Measurements from ENCODE around the gene AFG1L.

Gene AFG1L

DNA sequence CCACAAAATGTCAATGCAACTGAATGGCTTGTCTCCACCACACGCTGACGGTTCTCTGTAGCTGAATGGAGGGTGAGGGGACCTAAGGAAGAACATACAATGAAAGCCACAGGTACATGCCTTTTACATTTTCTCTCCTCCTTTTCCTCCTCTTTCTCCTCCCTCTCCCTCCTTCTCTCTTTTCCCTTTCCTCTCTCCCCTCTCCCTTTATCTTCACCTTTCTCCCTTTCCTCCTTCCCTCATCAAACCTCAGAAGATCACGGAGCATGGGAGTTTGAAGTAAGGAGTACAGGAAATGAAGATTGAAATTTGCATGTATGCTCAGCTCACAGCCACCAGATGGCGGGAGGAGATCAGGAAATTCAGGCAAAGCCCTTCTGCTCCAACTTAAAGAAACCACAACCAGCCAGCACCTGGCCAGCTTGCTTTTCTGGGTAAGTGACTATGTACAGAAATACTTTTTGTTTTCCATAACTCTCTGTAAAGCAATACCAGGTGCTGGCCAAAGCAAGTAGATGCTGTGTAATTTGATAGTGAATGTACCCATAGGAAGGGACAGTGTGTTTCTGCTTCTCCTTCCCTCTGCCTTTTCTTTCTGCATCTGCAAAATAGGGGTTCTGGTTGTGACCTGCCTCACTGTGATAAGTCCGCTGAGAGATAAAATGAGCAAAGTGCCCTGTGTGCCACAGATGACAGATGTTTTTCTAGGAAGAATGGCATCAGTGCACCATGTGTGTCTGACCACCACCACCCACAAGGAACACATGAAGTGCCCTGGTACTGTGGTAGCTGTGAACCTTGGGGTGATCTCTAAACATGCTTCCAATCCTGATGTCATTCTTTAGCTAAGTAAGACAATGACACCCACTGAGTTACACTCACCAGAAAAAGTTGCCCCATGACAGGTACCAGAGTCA lies 247.2 kb downstream of the AFG1L start:
- in situ Hi-C loops (cut with HindIII; ENCODE audit: low pct_unique_long_range_greater_than_20kb, low sequenced_read_pairs) = no loop called here
- TF ChIP-seq JUND (IDR thresholded peaks at IDR 0.05; ENCODE audit: low read depth) = no peak
- DNase-seq (ENCODE audit: low read depth in 1 of 2, low spot score in 1 of 2) = peak; percentile 31 to 84

DNA sequence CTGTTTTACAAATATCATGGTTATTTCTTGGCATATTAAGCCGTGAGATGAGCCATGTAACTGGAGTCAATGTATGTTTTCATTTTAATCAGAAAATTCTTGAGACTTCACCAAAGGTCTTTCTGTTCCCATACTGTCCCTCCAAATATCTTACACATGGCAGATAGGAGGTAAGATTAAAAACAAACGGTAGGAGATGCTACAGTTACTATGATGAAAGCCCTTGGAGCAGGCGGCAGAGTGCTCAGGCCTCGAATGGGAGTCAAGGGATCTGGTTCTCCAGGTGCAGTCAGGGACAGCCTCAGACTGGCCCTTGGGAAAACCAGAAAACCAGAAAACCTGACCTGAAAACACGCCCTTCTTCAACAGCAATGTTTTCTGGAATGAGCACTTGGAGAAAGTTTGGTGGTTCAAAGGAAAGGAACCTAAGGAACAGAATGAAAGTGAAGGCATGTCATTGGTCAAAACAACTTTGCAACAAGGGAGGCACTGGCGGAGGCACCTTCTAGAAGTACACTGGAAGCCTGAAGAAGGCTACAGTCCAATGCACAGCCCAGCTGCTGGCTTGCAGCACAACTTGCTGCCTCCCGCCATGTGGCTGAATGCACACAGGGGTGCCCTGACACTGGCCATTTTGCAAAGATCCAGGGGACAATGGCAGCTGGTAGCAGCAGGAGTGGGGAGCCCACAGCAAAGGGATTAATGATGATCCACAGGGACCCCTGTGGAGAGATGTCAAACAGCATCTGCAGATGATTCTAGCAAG lies 248.5 kb downstream of the AFG1L start:
- in situ Hi-C loops (cut with HindIII; ENCODE audit: low pct_unique_long_range_greater_than_20kb, low sequenced_read_pairs) = no loop called here
- TF ChIP-seq JUND (IDR thresholded peaks at IDR 0.05; ENCODE audit: low read depth) = no peak
- DNase-seq (ENCODE audit: low read depth in 1 of 2, low spot score in 1 of 2) = no peak

DNA sequence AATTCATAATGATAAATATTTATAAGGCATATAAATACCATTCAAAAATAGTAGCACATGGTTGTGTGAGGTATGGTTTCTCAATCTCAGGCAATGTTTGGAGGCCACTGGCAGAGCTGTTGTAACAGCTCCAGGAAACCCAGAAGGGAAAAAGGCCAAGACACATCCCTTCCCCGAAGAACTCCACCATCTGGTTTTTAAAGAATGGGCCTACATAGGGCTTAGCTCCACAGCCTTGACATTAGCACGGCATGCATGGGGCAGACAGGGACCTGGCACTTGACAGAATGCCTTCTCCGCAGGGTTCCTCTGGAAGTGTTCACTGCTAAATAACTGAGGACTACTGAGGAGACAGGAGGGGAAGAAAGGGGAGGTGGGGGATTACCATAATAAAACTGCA lies 249.8 kb downstream of the AFG1L start:
- no peak for DNase-seq (ENCODE audit: low read depth in 1 of 2, low spot score in 1 of 2)
- TF ChIP-seq JUND (IDR thresholded peaks at IDR 0.05; ENCODE audit: low read depth) = no peak
- in situ Hi-C loops (cut with HindIII; ENCODE audit: low pct_unique_long_range_greater_than_20kb, low sequenced_read_pairs) = no loop called here

DNA sequence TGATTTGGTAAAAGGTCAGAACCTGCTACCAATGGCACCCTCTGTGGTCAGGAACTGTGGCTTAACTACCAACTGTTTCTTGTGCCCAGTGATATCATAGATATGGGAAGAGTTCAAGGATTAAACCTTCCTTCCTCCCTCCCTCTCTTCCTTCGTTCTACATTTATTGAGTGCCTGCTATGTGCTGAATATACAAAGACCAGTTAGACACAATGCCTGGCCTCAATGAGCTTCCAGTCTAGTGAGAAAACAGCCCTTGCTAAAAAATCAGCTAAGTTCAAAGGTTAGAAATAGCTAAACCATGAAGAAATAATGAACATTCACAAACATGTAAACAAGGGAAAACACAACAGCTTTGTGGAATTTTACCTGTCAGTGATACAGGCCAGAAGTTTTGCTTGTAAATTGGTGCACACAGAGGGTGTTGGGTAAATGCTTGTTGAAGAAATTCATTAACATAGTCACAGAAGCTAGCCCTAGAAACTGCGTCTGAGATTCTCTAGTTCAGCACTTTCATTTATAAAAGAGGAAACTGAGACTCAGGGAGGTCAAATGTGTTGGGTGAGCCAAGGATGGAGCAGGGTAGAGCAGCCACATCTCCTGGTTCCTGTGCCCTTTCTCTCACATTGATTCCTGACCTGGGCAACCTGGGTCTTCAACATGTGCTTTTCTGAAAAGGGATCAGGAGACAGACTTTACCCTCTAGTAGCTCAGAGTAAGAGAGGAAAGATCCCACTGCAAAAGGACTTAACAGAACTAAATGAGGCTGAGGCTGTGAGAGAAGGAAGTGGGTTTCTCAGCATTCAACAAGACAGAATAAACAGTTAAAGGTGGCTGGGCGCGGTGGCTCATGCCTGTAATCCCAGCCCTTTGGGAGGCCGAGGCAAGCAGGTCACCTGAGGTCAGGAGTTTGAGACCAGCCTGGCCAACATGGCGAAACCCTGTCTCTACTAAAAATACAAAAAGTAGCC lies 251.5 kb downstream of the AFG1L start:
- no peak for DNase-seq (ENCODE audit: low read depth in 1 of 2, low spot score in 1 of 2)
- in situ Hi-C loops (cut with HindIII; ENCODE audit: low pct_unique_long_range_greater_than_20kb, low sequenced_read_pairs) = no loop called here

DNA sequence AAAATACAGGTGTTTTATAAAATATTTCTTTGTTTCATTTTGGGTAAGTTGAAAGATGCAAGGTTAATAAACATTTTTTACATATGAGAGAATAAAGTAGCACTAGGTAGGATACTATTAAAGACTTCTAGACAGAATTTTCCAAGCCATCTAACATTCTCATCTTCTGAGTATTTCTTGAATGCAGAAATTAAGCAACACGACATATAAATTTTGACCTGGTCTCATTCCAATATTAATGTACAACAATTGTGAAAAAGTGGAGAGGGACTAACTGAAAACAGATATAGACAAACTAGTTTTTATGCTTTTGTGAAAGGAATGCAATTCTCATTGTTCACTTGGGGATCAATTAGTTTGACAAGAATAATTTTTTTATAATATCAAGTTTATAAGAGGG lies 254.4 kb downstream of the AFG1L start:
- no peak for TF ChIP-seq JUND (IDR thresholded peaks at IDR 0.05; ENCODE audit: low read depth)
- in situ Hi-C loops (cut with HindIII; ENCODE audit: low pct_unique_long_range_greater_than_20kb, low sequenced_read_pairs) = no loop called here

More for the DNA sequence above, 251.5 kb downstream of the AFG1L start:
- TF ChIP-seq JUND (IDR thresholded peaks at IDR 0.05; ENCODE audit: low read depth) = no peak

DNA sequence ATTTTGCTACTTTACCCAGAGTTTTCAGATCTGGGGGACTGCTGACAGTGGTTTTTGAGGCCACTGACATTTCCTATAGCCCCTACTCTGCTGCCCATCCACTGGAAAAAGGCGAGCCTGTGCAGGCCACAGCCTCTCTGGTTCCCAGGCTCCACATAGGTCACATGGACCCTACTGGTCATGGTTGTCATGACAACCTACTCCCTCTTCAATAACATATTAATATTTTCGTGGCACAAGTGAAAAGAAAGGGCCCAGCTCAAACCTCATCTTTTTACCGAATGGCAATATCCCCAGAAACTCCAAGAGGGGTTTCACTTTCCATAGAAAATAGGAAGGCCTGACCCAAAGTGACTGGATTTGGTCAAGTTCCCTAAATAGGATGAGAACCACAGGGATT lies 254.9 kb downstream of the AFG1L start:
- in situ Hi-C loops (cut with HindIII; ENCODE audit: low pct_unique_long_range_greater_than_20kb, low sequenced_read_pairs) = no loop called here
- no peak for TF ChIP-seq JUND (IDR thresholded peaks at IDR 0.05; ENCODE audit: low read depth)
- no peak for DNase-seq (ENCODE audit: low read depth in 1 of 2, low spot score in 1 of 2)

More for the DNA sequence above, 254.4 kb downstream of the AFG1L start:
- DNase-seq (ENCODE audit: low read depth in 1 of 2, low spot score in 1 of 2) = no peak

- no peak for TF ChIP-seq JUND (IDR thresholded peaks at IDR 0.05; ENCODE audit: low read depth)
- in situ Hi-C loops (cut with HindIII; ENCODE audit: low pct_unique_long_range_greater_than_20kb, low sequenced_read_pairs) = no loop called here
- no peak for DNase-seq (ENCODE audit: low read depth in 1 of 2, low spot score in 1 of 2)
Observed at GRCh38 chr6:108550256-108550655, 255.4 kb downstream of the AFG1L start.

- no peak for TF ChIP-seq JUND (IDR thresholded peaks at IDR 0.05; ENCODE audit: low read depth)
- no peak for DNase-seq (ENCODE audit: low read depth in 1 of 2, low spot score in 1 of 2)
- in situ Hi-C loops (cut with HindIII; ENCODE audit: low pct_unique_long_range_greater_than_20kb, low sequenced_read_pairs) = no loop called here
Observed at GRCh38 chr6:108555399-108556052, 260.7 kb downstream of the AFG1L start.

DNA sequence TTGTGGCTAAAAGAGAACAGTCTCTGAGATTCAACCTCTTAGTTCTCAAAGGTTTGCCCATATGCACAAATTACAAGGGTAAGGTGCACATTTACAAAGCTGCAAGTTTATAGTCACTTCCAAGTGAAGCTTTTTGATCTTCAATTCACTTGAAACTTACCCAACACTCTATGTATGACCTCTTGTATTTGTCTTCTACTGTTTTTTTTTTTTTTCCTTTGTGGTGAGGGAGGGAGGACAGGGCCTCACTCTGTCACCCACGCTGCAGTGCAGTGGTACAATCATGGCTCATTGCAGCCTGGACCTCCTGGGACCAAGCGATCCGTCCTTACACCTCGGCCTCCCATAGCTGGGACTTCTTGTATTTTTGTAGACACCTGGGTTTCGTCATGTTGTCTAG lies 261.4 kb downstream of the AFG1L start:
- in situ Hi-C loops (cut with HindIII; ENCODE audit: low pct_unique_long_range_greater_than_20kb, low sequenced_read_pairs) = no loop called here
- no peak for TF ChIP-seq JUND (IDR thresholded peaks at IDR 0.05; ENCODE audit: low read depth)
- no peak for DNase-seq (ENCODE audit: low read depth in 1 of 2, low spot score in 1 of 2)

DNA sequence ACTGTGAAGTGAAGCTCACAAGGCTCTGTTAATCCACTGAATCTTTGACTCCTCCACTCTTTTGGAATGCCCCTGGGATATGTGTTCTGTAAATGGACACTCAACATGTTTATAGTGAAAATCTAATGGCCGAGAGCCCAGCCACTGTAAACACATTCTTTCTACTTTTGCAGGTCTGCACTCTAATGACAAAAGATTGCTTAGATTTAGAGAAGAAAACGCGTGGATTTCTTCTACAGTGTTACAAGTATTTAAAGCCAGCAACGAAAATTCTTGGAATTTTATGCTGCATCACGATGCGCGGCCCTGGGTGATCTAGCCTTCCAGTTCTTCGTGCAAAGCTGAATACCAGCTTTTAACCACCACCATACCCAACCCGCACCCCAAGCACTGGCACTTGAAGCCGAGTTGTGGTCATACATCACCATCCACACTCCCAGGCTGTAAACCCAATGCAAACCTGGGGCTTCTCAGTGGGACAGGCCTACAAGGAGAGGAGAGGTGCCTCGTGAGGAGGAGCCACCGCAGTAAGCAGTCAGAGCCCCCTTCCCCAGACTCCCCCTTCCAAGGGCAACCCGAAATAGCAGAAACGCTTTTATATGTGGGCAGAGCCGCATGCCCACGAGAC lies 262.1 kb downstream of the AFG1L start:
- TF ChIP-seq JUND (IDR thresholded peaks at IDR 0.05; ENCODE audit: low read depth) = no peak
- in situ Hi-C loops (cut with HindIII; ENCODE audit: low pct_unique_long_range_greater_than_20kb, low sequenced_read_pairs) = no loop called here

More for the DNA sequence above, 262.1 kb downstream of the AFG1L start:
- DNase-seq (ENCODE audit: low read depth in 1 of 2, low spot score in 1 of 2) = peak in 1 of 2 experiments; percentile 49
